Breast epithelium (tissue), 4 donors: ENCODE data around the gene FZD8. TPM values are rescaled to one million over a fixed set of nuclear protein-coding genes. Genes with fewer than 3 reads are reported as not detected.
A peak's percentile ranks its signal among the peaks of the same experiment; 100 is the strongest.

ENCODE experiments used
- DNase-seq, 2 donors: peaks; one replicate each; pipeline ENCODE4 v3.0.0-alpha.2; 2019; ENCODE audit warnings: low spot score in 2 of 2
- H3K27ac ChIP-seq, 2 donors: fragments of 200-600 bp; sonication (generic) in 1 of 2; one replicate each; pipeline ENCODE4 v1.5.1; 2016 to 2019; ENCODE audit warnings: mild to moderate bottlenecking in 1 of 2
- H3K27me3 ChIP-seq, 2 donors: fragments of 200-600 bp; sonication (generic) in 1 of 2; one replicate each; pipeline versions ENCODE4 v1.5.1 to v1.6.0; 2017 to 2019; ENCODE audit warnings: control low read depth in 1 of 2, mild to moderate bottlenecking in 1 of 2
- H3K36me3 ChIP-seq: fragments of 200-600 bp; one replicate; pipeline ENCODE4 v1.5.1; 2019
- H3K4me1 ChIP-seq, 2 donors: fragments of 200-600 bp; sonication (generic); one replicate each; pipeline ENCODE4 v1.5.1; 2016 to 2019; ENCODE audit warnings: control low read depth in 1 of 2
- H3K4me3 ChIP-seq, 3 donors: fragments of 200-600 bp; sonication (generic); 1 replicate in 2 of 3; 2 replicates in 1 of 3; pipeline ENCODE4 v1.5.1; 2016 to 2019; ENCODE audit warnings: mild to moderate bottlenecking in 3 of 3, moderate library complexity in 2 of 3
- H3K9me3 ChIP-seq, 2 donors: fragments of 200-600 bp; sonication (generic) in 1 of 2; one replicate each; pipeline ENCODE4 v1.5.1; 2016 to 2019; ENCODE audit warnings: control low read depth in 1 of 2
- POLR2A ChIP-seq: fragments of 450-650 bp; IDR thresholded peaks from one replicate; pipeline ENCODE4 v1.6.1; 2016; ENCODE audit warnings: antibody characterized with exemption, mild to moderate bottlenecking, moderate library complexity
- POLR2AphosphoS5 ChIP-seq, 3 donors: sonication (generic); formaldehyde crosslinking; IDR thresholded peaks; one replicate each; pipeline ENCODE4 v1.6.1; 2017; ENCODE audit warnings: antibody characterized with exemption in 3 of 3
- intact Hi-C: fragments of 100-400 bp; cut with DNase I; formaldehyde crosslinking; loops from one replicate; pipeline ENCODE4 v1.15.1; 2023; ENCODE audit warnings: low total_unique reads
- total RNA-seq, 3 donors: library from RNA; depleted of rRNA; stranded (reverse); fragments of >200 nt; gene quantifications; one replicate each; pipeline ENCODE4 v1.1.0, GENCODE V29; 2016
- TF ChIP-seq, protein P1 (sequence below), 3 donors: fragments of 450-650 bp; IDR thresholded peaks; one replicate each; pipeline ENCODE4 v1.5.1; 2016 to 2017; ENCODE audit warnings: antibody characterized with exemption in 3 of 3, mild to moderate bottlenecking in 3 of 3, moderate library complexity in 3 of 3

The FZD8 gene
- total RNA-seq, 3 donors from 2014 or later: 2.9 to 9.5 (median 3.0) TPM

DNA sequence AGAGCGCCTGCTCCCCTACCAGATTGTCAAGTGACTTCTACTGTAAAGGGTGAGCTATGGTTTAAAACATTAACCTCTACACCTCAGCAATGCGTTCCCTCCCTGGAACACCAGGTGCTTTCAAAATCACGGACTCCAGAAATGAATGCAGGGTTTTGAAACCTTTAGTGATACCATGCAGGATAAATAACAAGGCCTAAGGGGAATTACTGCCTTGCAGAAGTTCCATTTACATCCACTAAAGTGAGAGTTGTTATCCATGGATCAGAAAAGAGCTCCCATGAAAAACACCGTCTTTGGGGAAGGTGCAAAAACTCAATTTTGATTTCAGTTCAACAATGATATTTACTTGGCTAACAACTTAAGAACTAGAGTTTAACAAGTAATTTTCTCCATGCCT is 4.0 kb downstream of the FZD8 start:
- intact Hi-C loops: no loop called here
- Histone ChIP-seq H3K27me3 (no peaks in the 10 kb centered on the region), H3K9me3 (no peaks in the 10 kb centered on the region), H3K4me1 (no peaks in the 10 kb centered on the region), H3K27ac (no peak overlapping the region), H3K36me3 (no peaks in the 10 kb centered on the region), H3K4me3 (no peak overlapping the region)
- no peak for TF ChIP-seq POLR2AphosphoS5 (IDR thresholded peaks at IDR 0.05)
- TF ChIP-seq, protein P1, sequence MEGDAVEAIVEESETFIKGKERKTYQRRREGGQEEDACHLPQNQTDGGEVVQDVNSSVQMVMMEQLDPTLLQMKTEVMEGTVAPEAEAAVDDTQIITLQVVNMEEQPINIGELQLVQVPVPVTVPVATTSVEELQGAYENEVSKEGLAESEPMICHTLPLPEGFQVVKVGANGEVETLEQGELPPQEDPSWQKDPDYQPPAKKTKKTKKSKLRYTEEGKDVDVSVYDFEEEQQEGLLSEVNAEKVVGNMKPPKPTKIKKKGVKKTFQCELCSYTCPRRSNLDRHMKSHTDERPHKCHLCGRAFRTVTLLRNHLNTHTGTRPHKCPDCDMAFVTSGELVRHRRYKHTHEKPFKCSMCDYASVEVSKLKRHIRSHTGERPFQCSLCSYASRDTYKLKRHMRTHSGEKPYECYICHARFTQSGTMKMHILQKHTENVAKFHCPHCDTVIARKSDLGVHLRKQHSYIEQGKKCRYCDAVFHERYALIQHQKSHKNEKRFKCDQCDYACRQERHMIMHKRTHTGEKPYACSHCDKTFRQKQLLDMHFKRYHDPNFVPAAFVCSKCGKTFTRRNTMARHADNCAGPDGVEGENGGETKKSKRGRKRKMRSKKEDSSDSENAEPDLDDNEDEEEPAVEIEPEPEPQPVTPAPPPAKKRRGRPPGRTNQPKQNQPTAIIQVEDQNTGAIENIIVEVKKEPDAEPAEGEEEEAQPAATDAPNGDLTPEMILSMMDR (IDR thresholded peaks at IDR 0.05): peak in 1 of 3 donors; percentile 9
- DNase-seq: no peak

DNA sequence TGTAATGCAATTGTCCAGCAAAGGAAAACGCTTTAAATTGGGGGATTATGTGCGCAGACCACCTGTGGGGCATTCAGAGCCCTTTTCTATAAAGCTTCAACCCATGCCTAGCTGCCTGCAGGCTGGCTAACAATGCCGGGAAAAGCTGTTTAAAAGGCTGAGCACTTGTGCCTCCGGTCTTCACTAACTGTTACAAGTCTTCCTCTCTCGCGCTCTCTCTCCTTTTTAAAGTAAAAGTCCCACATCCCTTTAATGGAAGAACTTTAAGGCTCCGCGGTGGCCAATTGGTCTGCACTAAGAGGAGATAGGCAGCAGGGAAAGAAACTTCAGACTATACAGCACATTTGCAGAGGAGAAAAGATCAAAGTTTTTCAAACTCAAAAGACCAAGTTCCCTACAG is 4.6 kb downstream of the FZD8 start:
- H3K9me3 ChIP-seq: no peaks in the 10 kb centered on the region
- no peak overlapping the region for H3K27ac ChIP-seq
- TF ChIP-seq, protein P1 (IDR thresholded peaks at IDR 0.05): no peak
- TF ChIP-seq POLR2AphosphoS5 (IDR thresholded peaks at IDR 0.05) (no peak), POLR2A (no peak)
- no peaks in the 10 kb centered on the region for H3K36me3 ChIP-seq
- peak overlapping the region in 2 of 3 donors; percentile 12 to 21 for H3K4me3 ChIP-seq
- H3K4me1 ChIP-seq: no peaks in the 10 kb centered on the region
- intact Hi-C loops: loop anchor here (2.0 kb wide), 1 partner anchor 1145 kb away; no protein-coding TSS in a partner anchor
- no peaks in the 10 kb centered on the region for H3K27me3 ChIP-seq
- no peak for DNase-seq

DNA sequence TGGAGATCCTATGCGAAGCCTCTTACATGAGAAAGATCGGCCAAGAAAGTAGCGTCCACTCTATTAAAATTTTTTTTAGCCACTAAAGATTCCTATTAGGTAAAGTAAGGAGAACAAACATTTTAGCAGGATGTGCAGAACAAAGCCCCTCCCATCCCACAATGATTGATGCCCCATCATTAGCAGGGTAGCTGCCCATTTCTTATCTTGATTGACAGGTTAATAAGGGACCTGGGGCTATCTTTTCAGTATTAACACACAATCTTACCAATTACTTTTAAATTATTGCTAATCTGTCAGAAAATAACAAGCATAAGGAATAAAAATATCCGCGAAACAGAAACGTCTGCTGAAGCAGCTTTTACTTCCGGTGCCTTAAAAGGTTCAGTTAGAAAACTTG is 5.1 kb downstream of the FZD8 start:
- intact Hi-C loops: loop anchor here (2.0 kb wide), 1 partner anchor 1146 kb away; no protein-coding TSS in a partner anchor
- peak overlapping the region in 1 of 3 donors; percentile 21 for H3K4me3 ChIP-seq
- no peaks in the 10 kb centered on the region for H3K36me3 ChIP-seq
- no peak overlapping the region for H3K27ac ChIP-seq
- no peaks in the 10 kb centered on the region for H3K27me3 ChIP-seq
- DNase-seq: no peak
- H3K4me1 ChIP-seq: no peaks in the 10 kb centered on the region
- TF ChIP-seq, protein P1 (IDR thresholded peaks at IDR 0.05): no peak
- TF ChIP-seq POLR2AphosphoS5 (IDR thresholded peaks at IDR 0.05) (no peak), POLR2A (no peak)
- no peaks in the 10 kb centered on the region for H3K9me3 ChIP-seq

DNA sequence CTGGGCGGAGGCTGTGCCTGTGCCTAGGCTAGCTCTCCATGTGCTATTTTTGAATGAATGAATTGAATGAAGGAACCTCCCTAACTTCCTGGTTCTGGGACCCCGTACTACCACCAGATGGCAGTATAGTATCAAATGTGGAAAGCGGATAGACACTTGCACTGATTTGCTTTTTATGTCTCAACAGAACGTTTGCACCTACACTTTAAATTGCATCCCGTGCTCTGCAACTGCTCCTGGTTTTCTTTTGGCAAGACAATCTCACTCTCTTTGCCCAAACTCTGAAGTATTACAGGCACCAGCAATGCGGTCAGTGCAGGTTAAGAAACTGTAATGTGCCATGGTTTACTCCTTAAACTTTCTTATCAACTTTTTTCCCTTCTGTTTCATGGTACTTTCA is 6.5 kb downstream of the FZD8 start:
- Histone ChIP-seq H3K27ac (no peak overlapping the region), H3K9me3 (no peaks in the 10 kb centered on the region), H3K27me3 (no peaks in the 10 kb centered on the region), H3K4me1 (no peaks in the 10 kb centered on the region), H3K4me3 (no peak overlapping the region), H3K36me3 (no peaks in the 10 kb centered on the region)
- intact Hi-C loops: no loop called here
- TF ChIP-seq POLR2A: no peak
- no peak for TF ChIP-seq POLR2AphosphoS5 (IDR thresholded peaks at IDR 0.05)
- TF ChIP-seq, protein P1 (IDR thresholded peaks at IDR 0.05): peak; percentile 53 to 91 (median 85)
- no peak for DNase-seq

DNA sequence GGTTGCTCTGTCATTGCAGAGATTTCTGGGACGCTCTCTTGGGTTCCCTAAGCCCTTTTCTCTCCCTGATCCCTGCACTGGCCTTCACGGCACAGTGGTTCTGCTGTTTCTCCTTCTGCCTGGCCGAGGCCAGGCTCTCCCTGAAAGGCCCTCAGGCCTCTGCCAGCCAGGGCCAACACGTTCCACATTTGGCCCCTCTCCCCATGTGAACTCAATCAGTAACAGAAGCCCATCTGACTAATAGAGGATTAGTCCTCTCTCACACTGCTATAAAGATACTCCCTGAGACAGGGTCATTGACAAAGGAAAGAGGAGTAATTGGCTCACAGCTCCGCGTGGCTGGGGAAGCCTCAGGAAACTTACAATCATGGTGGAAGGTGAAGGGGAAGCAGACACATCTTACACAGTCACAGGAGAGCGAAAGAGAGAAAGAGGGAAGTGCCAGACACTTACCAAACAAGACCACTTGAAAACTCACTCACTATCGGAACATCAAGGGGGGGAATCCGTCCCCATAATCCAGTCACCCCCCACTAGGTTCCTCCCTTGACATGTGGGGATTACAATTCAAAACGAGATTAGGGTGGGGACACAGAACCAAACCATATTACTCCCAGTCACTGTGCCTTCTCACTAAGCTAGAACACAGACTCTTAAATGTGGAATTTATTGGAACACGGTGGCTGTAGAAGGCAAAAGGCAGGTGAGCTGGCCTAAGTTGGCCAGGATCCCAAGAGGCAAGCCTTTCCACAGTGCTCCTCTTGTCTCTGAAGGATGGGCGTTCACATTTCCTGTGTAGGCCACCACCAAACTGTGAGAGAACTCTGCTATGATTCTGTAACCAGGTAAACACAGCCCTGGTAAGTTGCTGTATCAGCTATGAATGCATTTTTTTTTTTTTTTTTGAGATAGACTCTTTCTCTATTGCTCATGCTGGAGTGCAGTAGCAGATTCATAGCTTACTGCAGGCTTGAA is 8.8 kb downstream of the FZD8 start:
- no peaks in the 10 kb centered on the region for H3K9me3 ChIP-seq
- no peaks in the 10 kb centered on the region for H3K27me3 ChIP-seq
- intact Hi-C loops: no loop called here
- H3K4me3 ChIP-seq: no peak overlapping the region
- no peak for DNase-seq
- TF ChIP-seq POLR2A (no peak), POLR2AphosphoS5 (IDR thresholded peaks at IDR 0.05) (no peak)
- TF ChIP-seq, protein P1 (IDR thresholded peaks at IDR 0.05): no peak
- H3K27ac ChIP-seq: no peak overlapping the region
- H3K36me3 ChIP-seq: no peaks in the 10 kb centered on the region
- H3K4me1 ChIP-seq: no peaks in the 10 kb centered on the region
